Measurements from ENCODE around the gene KCNK1. TPM values are rescaled to one million over a fixed set of nuclear protein-coding genes. Genes with fewer than 3 reads are reported as not detected.
"Not testable (repeated sequence)": the region's sequence is repeated elsewhere in the genome, so short reads cannot be mapped to it uniquely, and the experiment has no call there.

The KCNK1 gene
- total RNA-seq, 1 experiment from 2014 or later, result not detected

- no peaks in the 10 kb centered on the region for H3K4me1 ChIP-seq
- no peak overlapping the region for H3K4me3 ChIP-seq
- no peaks in the 10 kb centered on the region for H3K9me3 ChIP-seq (replicated peaks)
- no peak overlapping the region for H3K27ac ChIP-seq
- H3K36me3 ChIP-seq, result no peaks in the 10 kb centered on the region
- 0 out of 2 replicates have a peak, but pooled peaks cover 4% of the 10 kb centered on the region for H3K27me3 ChIP-seq
- DNase-seq, result no peak
Measured at GRCh38 chr1:233598891-233599541, 14.9 kb upstream of the KCNK1 start.

GRCh38 chr1:233599542-233600073 is 14.3 kb upstream of the KCNK1 start:
- Histone ChIP-seq H3K9me3 (replicated peaks) (no peaks in the 10 kb centered on the region), H3K4me3 (no peak overlapping the region), H3K4me1 (no peaks in the 10 kb centered on the region), H3K36me3 (no peaks in the 10 kb centered on the region), H3K27me3 (0 out of 2 replicates have a peak, but pooled peaks cover 4% of the 10 kb centered on the region), H3K27ac (no peak overlapping the region)
- no peak for DNase-seq

DNA sequence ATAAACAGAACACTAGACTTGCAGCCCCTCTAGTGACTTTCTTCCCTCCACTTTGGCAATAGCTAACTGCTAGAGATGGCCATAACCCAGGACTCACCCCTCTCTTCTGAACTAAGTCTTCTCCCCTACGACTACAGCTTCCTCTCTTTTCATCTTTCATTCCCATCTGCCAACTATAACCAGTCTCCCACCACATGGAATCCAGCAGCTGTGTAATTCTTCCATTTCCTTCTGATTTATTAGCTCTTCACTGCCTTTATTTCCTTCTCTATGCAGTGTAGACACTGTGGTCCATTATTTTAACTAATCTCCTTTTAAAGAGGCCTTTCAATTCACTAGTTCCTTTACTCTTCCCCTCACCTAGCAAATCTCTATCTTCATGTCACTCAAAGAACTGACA is 13.4 kb upstream of the KCNK1 start:
- DNase-seq, result no peak
- Histone ChIP-seq H3K4me1 (no peaks in the 10 kb centered on the region), H3K27me3 (0 out of 2 replicates have a peak, but pooled peaks cover 4% of the 10 kb centered on the region), H3K9me3 (replicated peaks) (no peaks in the 10 kb centered on the region), H3K4me3 (no peak overlapping the region), H3K27ac (no peak overlapping the region), H3K36me3 (no peaks in the 10 kb centered on the region)

DNA sequence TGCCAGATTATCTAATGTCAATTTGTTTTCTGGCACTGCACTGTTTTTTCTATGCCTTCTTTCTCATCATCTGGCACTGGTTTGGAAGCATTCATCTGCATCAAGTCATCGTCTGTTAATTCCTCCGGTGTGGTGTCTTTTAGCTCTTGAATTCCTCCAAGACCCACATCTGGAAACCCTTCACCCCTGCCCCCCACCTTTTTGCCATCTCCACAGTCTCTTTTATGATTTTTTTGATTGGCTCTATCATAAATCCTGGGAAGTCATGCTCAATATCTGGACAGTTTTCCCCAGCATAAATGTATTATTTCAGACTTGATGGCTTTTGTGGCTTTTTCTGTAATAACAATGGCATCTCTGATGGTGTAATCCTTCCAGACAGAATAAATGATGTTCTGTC is 10.4 kb upstream of the KCNK1 start:
- Histone ChIP-seq H3K27me3 (0 out of 2 replicates have a peak, but pooled peaks cover 4% of the 10 kb centered on the region), H3K4me3 (no peak overlapping the region), H3K27ac (no peak overlapping the region), H3K36me3 (no peaks in the 10 kb centered on the region), H3K9me3 (replicated peaks) (no peaks in the 10 kb centered on the region), H3K4me1 (no peaks in the 10 kb centered on the region)
- no peak for DNase-seq

- H3K36me3 ChIP-seq, result no peaks in the 10 kb centered on the region
- no peak overlapping the region for H3K4me3 ChIP-seq
- 0 out of 2 replicates have a peak, but pooled peaks cover 4% of the 10 kb centered on the region for H3K27me3 ChIP-seq
- H3K9me3 ChIP-seq (replicated peaks), result no peaks in the 10 kb centered on the region
- no peaks in the 10 kb centered on the region for H3K4me1 ChIP-seq
- no peak for DNase-seq
- no peak overlapping the region for H3K27ac ChIP-seq
Measured at GRCh38 chr1:233605205-233605604, 8.7 kb upstream of the KCNK1 start.

- Histone ChIP-seq H3K4me3 (no peak overlapping the region), H3K9me3 (replicated peaks) (no peaks in the 10 kb centered on the region), H3K27me3 (0 out of 2 replicates have a peak, but pooled peaks cover 4% of the 10 kb centered on the region)
Measured at GRCh38 chr1:233606813-233607212, 7.1 kb upstream of the KCNK1 start.

DNA sequence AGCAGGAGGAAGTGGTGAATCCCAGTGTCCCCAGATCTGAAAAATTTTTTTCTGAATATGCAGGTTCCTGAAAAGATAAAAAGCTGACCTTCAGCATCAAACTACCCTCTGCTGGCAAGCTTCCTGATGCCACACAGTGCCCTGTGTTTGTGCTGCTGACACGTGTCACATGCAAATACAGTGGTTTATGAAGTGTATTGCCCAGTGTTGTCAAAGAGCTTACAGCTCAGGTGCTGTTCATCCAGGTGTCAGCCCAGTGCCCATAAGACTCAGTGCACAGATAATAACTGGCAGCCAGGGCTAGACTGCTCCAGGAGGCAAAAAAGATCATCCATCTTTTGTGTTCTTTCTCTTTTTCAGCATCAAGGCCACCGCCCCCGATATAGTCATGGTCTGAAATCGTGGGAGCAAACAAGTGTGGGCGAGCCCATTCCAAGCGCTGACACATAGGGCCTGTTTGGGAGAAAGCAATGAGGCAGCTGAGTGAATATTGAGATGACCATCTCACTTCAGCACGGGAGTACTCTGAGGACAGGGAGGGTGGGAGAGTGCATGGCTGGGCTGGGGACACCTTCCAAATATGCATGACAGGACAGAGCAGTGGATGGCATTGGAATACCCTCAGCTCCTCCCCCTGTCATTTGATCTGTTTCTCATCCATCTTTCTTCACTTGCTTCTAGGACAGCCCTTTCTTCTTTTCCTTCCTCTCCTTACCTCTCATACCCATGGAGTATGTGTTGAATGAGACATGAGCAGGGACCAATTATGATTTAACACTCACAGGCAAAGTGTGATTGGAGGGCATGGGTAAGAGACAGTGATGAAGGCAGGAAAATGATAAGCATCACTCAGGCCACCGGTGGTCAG is 6.4 kb upstream of the KCNK1 start:
- DNase-seq, result no peak
- H3K36me3 ChIP-seq, result no peaks in the 10 kb centered on the region
- H3K27ac ChIP-seq, result no peak overlapping the region
- H3K27me3 ChIP-seq, result 0 out of 2 replicates have a peak, but pooled peaks cover 3% of the 10 kb centered on the region
- H3K9me3 ChIP-seq (replicated peaks), result no peaks in the 10 kb centered on the region
- H3K4me3 ChIP-seq, result no peak overlapping the region
- H3K4me1 ChIP-seq, result no peaks in the 10 kb centered on the region

More at GRCh38 chr1:233606813-233607212, 7.1 kb upstream of the KCNK1 start:
- Histone ChIP-seq H3K27ac (no peak overlapping the region), H3K4me1 (no peaks in the 10 kb centered on the region), H3K36me3 (no peaks in the 10 kb centered on the region)
- DNase-seq, result no peak

DNA sequence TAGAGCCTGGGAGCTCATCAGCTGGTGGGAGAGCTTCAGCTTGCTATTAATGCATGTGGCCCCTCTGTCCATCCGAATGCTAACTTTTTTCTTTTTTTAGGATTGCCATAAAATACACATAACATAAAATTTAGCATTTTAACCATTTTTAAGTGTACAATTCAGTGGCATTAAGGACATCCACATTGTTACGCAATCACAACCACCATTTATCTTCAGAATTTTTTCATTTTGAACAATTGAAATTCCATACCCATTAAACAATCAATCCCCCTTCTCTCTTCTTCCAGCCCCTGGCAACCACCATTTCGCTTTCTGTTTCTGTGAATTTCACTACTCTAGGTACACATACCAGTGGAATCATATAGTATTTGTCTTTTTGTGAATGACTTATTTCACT is 4.9 kb upstream of the KCNK1 start:
- H3K9me3 ChIP-seq (replicated peaks), result no peaks in the 10 kb centered on the region
- no peaks in the 10 kb centered on the region for H3K4me1 ChIP-seq
- H3K36me3 ChIP-seq, result no peaks in the 10 kb centered on the region
- no peak overlapping the region for H3K27ac ChIP-seq
- no peaks in the 10 kb centered on the region; the same call in 1 of the 2 replicates for H3K27me3 ChIP-seq
- DNase-seq, result no peak
- no peak overlapping the region for H3K4me3 ChIP-seq

- no peaks in the 10 kb centered on the region for H3K4me1 ChIP-seq
- H3K36me3 ChIP-seq, result no peaks in the 10 kb centered on the region
- no peaks in the 10 kb centered on the region for H3K9me3 ChIP-seq (replicated peaks)
- no peak overlapping the region for H3K27ac ChIP-seq
- H3K4me3 ChIP-seq, result no peak overlapping the region
- no peak for DNase-seq
- H3K27me3 ChIP-seq, result no peaks in the 10 kb centered on the region; the same call in 1 of the 2 replicates
Measured at GRCh38 chr1:233609926-233610325, 4.0 kb upstream of the KCNK1 start.

- H3K36me3 ChIP-seq, result no peaks in the 10 kb centered on the region
- no peak for DNase-seq
- H3K9me3 ChIP-seq (replicated peaks), result no peaks in the 10 kb centered on the region
- H3K4me3 ChIP-seq, result no peak overlapping the region
- no peak overlapping the region for H3K27ac ChIP-seq
- H3K27me3 ChIP-seq, result no peaks in the 10 kb centered on the region; the same call in 1 of the 2 replicates
- no peaks in the 10 kb centered on the region for H3K4me1 ChIP-seq
Measured at GRCh38 chr1:233610628-233611027, 3.3 kb upstream of the KCNK1 start.

DNA sequence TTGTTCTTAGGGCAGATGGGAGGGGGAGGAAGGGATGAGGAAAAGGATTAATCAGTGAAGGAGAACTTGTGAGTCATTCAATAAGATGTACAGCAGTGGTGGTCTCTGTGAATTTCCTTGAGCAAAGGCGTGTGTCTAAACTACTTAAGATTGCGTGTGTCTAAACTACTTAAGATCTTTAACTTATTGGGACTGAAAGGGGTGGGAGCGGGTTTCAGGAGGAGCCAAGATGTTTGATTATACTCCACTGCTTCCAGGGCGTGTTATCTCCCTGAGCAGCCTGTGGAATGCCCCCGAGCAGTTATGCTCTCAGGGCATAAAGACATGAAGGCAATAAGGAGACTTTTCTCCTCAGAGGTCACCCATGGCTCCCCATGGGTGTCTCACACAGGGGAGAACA is 2.5 kb upstream of the KCNK1 start:
- not testable (repeated sequence) for H3K27me3 ChIP-seq, H3K36me3 ChIP-seq

DNA sequence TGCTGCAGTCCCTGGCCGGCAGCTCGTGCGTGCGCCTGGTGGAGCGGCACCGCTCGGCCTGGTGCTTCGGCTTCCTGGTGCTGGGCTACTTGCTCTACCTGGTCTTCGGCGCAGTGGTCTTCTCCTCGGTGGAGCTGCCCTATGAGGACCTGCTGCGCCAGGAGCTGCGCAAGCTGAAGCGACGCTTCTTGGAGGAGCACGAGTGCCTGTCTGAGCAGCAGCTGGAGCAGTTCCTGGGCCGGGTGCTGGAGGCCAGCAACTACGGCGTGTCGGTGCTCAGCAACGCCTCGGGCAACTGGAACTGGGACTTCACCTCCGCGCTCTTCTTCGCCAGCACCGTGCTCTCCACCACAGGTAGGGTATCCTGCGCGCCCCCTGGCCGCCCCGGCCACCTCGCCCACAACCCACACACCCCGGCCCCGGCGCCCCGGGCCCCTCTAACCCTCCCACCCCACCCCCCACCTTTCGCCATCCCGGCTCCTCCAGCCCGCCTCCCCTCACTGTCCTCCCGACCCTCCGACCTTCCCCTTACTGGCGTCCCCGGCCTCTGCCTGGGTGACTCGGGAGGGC is 352 bp downstream of the KCNK1 start:
- H3K4me1 ChIP-seq, result no peaks in the 10 kb centered on the region
- no peak overlapping the region for H3K4me3 ChIP-seq
- H3K27ac ChIP-seq, result no peak overlapping the region
- H3K27me3 ChIP-seq, result no peaks in the 10 kb centered on the region; the same call in 1 of the 2 replicates
- no peaks in the 10 kb centered on the region for H3K36me3 ChIP-seq
- DNase-seq, result no peak
- H3K9me3 ChIP-seq (replicated peaks), result no peaks in the 10 kb centered on the region

More for the DNA sequence above, 2.5 kb upstream of the KCNK1 start:
- not testable (repeated sequence) for H3K4me1 ChIP-seq; H3K4me3 ChIP-seq; H3K9me3 ChIP-seq (replicated peaks); H3K27ac ChIP-seq; DNase-seq

DNA sequence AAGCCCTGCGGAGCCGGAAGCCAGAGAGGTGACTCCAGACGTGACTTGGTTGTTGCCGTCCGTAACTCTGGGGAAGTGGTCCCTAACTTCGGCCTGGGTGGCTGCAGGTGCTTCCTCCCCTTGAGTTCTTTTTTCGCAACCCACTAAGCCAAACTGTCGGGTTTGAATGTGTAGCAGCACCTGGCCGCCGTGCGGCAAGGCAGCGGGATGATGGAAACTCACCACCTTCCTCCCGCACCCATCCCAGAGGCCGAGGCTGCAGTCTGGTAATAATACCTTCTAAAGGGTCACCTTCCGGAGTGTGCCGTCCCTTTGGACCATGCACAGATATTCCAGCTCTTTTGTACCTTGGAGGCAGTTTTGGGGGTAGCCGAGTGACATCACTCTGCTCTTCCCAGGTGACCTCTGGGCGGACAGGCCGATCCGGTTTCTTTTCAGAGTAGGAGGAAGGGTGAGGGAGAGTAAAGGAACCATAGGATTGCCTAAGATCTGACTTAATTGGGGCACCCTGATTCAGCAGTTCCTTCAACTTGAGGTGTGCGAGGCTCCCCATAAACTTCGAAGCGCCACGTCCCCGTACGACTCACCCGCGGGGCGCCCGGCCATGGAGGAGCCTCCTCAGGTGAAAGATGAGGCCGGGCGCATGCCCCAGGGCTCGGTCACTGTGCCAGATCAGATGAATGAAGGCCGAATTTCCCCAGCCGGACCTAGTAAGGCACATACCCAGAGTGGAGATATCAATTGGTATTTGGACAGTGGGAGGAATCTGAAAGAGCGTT is 1.0 kb downstream of the KCNK1 start:
- H3K4me1 ChIP-seq, result no peaks in the 10 kb centered on the region
- no peaks in the 10 kb centered on the region for H3K36me3 ChIP-seq
- no peak for DNase-seq
- H3K27ac ChIP-seq, result no peak overlapping the region
- H3K27me3 ChIP-seq, result no peaks in the 10 kb centered on the region; the same call in 1 of the 2 replicates
- no peak overlapping the region for H3K4me3 ChIP-seq
- no peaks in the 10 kb centered on the region for H3K9me3 ChIP-seq (replicated peaks)

- Histone ChIP-seq H3K9me3 (replicated peaks) (no peaks in the 10 kb centered on the region), H3K27ac (no peak overlapping the region), H3K4me3 (no peak overlapping the region), H3K4me1 (no peaks in the 10 kb centered on the region), H3K27me3 (no peaks in the 10 kb centered on the region; the same call in 1 of the 2 replicates), H3K36me3 (no peaks in the 10 kb centered on the region)
- DNase-seq, result no peak
Measured at GRCh38 chr1:233615571-233615970, 1.7 kb downstream of the KCNK1 start.
